SKM-1 treated with dmso at 0.1 percent for 144 hours (cell line): ENCODE measurements around the gene SLC4A5.

ENCODE experiments used
- DNase-seq: peaks from one replicate; lab custom pipeline; 2025; ENCODE audit not compliant: unreplicated experiment; lab: John Stamatoyannopoulos, UW

Gene SLC4A5

DNA sequence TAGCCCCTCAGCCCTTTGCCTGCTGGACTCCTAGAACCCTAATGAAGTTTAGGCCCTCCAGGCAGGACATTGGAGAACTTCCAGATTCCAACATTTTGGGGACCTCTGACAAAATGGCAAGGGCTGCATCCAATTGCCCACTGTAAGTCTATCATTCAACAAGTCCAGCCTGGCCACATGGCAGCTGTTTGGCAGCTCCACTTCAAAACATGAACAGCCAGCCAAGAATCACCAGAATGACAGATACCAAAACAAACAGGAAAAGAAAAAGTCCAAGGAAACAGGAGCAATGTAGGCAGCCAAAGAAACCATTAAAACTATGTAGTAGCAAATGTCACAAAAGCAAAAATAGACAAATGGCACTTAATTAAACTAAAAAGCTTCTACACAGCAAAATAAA is 25.5 kb downstream of the SLC4A5 start:
- DNase-seq: no peak

DNA sequence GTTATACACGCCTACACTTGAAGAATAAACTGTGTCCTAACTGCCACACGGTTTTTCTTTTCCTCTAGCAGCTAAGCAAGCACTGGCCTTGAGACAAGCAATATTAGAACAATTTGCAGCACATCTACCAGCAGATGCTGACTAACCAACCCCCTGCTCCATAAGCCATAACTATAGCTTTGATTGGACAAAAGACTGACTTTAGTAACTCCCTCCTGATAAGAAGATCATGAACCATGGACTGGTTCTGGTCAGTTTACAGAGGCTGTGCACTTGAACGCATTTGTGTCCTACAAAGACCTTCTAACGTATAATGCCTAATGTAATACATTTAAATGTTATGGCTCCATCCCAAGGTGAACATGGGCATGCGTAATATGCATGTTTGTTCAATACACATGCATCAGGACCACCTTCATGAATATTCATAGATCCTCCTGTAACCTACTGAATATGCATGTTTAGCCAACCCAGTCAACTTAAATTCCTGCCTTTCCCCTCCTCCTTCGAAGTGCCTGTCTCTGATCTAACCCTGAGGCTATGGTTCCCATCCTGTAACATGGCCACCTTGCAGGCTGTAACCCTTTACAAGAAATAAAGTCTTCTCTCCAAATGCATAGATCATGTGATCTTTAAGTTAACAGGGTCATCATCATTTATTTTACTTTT is 26.5 kb downstream of the SLC4A5 start:
- DNase-seq: no peak

DNA sequence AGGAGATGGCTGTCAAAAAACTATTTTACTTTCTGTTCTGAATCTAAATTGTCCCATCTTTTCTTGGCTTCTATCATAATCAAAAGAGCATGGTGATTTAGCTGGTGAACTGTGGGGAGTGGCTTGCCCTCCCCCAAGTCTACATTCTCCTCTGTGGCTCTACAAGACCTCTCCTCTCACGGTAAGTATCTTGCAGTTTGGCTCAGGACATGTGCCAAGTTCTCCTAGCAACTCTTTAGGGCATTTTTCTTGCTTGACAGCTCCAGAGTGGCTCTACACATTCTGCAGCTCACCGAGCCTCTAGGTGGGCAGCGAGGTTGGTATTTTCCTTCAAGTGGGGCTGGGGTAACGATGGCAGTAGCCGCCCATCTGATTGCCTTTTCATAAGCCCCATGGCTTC is 29.1 kb downstream of the SLC4A5 start:
- no peak for DNase-seq

DNA sequence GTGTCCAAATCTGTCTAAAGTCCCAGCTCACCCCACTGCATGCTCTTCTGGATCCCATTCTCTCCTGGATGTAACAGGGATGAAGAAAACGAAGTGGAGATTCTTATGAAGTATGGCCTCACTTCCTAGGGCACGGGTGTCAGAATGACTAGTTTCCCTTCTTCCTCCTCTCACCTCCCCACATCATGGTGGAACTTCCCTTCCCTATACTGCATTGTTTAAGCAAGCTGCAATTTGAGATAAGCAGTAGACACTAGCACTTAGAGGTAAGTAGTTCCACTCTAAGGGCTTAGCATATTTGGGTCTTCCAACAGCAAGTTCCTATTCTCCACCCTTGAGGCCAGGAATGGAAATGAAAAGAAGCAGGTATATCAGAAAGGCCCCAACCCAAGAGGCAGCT is 29.7 kb downstream of the SLC4A5 start:
- no peak for DNase-seq

DNA sequence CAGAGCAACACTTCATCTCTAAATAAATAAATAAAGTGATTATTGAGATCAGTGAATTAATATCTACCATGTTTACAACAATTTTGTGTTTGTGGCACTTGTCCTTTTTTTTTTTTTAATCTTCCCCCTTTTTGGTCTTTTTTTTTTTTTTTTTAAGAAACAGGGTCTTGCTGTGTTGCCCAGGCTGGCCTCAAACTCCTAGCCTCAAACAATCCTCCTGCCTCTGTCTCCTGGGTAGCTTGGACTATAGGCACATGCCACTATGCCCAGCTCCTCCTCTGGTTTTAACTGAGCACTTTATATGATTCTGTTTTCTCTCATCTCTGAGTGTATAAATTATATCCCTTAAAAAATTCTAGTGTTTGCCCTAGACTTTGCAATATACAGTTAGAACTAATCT is 30.3 kb downstream of the SLC4A5 start:
- no peak for DNase-seq

DNA sequence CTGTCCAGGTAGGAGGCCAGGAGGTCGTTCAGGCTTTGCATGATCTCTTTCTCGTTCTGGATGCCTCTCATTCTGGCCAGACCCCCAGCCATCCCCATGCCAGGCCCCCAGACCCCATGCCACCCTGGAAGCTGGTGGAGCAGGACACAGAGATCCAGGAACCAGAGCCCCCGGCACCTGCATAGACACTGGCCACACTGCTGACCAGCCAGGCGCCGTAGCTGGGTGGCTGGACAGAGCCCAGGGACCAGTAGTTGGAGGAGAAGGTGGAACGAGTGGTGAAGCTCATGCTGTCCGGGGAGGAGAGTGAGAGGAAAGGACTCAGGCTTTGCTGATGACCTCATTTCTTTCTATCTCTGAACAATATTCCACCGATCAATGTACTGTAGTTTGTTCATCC is 35.5 kb downstream of the SLC4A5 start:
- DNase-seq: no peak

DNA sequence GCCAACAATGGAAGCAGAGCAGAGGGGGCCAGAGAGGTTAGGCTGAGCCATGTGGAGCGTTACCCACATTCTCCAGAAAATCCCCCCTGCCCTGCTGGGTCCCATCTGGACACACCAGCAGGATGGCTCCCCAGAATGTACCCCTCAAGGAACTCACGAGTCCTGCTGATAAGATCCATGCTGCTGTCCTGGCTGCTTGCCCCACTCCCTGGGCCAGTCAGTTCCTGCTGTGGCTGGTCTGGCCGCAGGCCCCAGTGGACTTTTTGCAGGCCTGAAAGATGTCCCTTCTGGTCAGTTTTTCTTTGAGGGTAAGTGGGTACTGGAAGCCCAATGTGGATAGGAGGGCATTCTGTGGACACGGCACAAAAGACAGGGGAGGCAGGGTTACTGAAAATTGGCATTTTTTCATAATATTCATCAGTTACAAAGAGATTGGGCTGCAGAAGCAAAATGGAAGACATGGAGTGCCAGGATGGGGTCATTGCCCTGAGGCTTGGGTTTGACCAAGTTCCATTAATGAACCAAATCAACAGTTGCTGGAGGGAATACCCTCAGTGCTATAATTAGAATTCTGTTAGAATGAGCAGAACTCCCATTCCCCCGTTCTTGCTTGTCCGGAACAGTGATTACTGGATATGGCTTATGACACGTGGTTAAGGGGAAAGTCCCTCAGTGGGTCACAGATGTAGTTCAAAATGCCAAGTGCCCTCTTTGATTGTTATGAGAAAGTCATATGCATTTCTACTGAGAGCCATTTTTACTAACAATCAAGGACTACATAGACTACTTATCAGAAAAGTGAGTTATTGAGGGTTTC is 38.7 kb downstream of the SLC4A5 start:
- DNase-seq: no peak

DNA sequence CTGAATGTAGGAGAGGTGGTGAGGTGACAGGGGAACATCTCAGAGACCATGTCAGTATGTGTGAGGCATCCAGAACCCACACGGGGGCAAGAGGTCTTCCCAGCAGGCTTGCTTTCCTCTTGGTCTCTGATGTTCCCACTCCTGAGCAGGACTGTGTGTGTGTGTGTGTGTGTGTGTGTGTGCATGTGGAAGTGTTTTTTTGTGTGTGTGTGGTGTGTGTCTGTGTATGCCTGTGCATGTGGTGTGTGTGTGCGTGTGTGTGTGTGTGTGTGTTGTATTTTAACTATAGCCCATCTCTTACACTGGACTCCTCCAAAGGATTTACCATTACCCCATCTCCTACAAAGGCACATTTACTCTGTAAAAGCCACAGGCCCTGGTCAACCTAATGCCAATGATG is 40.4 kb downstream of the SLC4A5 start:
- no peak for DNase-seq

DNA sequence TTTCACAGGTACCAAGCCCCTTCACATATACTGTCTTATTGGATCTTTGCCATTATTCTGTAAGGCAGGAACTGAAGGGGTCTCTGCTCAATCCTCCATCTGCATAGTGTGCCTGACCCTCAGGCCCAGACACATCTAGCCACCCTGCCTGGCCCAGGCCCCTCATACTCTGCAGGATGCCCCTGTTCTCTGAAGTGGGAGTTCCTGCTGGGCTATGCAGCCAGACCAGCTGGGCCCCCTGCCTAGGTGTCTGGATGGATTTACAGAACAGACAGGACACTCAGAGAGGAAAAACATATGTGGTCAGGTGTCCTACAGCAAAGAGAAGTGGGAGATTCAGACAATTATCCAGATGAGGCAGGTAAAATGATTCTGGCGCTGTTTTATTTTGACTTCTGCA is 42.0 kb downstream of the SLC4A5 start:
- DNase-seq: no peak

DNA sequence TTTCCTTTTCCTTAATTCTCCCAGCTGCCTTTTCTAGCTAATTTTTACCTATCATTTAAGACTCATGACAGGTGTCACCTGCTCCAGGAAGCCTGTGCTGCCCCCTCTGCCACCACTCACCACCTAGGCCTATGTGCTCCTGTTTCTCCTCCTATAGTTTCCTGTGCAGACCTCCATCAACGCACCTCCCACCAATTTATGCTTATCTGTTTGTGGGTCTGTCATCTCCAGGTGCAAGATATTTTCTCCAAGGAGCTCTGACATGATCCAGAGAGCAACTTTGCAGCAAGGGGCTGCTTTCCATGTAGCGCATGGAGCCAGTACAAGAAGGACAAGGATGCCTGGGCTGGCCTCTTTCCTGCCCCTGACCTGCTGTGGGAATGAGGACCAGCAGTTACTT is 42.7 kb downstream of the SLC4A5 start:
- no peak for DNase-seq

DNA sequence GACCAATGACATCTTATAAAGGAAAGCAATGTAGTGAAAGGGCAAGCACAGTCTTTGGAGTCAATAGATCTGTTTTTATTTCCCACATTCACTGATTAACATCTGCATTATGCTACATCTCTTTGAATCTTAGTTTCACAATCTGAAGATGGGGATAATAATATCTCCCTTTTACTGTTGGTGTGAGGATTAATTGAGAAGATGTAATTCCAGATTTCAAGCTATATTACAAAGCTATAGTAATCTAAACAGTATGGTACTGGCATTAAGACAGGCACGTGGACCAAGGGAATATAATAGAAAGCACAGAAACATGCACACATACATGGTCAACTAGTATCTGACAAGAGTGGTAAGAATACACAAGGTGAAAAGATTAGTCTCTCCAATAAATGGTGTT is 45.3 kb downstream of the SLC4A5 start:
- DNase-seq: no peak

DNA sequence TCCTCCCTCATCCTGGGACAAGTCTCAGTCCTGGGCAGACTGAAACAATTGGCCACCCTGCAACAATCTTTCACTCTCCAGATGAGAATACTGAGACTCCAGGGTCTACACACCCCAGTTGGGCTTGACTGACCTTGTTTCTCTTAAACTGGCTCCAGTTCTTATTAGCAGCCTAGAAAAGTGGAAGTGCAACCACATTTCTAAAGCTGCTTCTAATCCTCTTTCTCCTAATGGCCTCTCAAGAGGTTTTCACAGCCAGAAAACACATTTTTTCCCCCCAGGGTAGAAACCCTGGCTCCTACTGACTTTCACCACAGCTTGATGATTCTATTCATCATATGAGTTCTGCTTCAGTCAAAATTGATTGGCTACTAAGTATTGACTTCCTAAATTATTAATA is 45.8 kb downstream of the SLC4A5 start:
- DNase-seq: no peak

DNA sequence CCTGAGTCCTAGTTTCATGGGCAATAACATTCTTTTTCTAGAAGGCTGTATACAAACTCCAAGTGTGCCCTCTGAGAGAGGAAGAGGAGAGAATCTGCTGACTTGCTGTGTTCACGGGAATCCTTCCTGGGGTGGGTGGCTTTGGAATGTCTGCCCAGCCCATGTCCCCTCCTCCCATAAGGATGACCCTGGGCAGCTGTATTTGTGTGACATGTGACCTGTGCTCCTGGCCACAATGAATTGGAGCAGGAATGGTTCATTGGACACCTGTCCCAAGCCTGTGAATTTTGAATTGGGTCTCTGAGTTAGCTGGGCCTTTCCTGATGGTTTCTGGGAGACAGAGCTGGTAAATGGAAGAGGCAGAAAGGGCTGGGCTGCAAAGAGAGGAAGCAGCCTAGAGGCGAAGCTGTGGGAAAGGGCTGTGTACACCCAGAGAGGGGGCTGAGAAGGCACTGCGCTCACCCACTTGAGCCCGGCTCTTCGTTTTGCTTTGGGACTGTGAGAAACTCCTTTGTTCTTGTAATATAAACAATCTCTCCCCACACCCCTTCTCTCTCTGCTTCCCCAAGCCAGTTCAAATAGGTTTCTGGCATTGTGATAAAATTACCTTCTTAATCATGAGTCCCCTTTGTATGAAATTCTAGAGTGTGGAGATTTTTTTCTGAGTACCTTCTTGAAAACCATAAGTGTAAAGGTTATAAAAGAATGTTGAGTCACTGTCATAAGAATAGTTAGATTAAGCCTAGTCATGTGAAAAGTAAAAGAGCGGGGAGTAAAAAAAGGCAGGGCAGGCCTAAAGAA is 49.8 kb downstream of the SLC4A5 start:
- no peak for DNase-seq

DNA sequence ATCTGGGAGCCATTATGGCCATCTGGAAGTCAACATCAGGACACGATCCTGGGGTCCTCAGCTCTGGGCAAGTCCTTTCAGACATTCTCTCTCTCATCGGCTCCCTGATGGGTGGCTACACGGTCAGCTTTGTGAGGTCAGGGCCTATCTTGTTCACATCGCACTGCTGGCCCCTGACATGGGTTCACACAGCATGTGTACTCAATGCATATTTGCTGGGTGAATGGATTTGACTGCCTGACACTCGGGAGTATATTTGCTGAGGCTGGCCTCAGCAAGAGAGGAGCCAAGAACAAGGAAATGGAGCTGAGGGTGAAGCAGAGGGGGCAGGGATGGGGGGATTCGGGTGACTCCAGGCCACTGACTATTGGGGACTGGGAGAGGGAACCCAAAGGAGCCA is 50.5 kb downstream of the SLC4A5 start:
- DNase-seq: no peak

DNA sequence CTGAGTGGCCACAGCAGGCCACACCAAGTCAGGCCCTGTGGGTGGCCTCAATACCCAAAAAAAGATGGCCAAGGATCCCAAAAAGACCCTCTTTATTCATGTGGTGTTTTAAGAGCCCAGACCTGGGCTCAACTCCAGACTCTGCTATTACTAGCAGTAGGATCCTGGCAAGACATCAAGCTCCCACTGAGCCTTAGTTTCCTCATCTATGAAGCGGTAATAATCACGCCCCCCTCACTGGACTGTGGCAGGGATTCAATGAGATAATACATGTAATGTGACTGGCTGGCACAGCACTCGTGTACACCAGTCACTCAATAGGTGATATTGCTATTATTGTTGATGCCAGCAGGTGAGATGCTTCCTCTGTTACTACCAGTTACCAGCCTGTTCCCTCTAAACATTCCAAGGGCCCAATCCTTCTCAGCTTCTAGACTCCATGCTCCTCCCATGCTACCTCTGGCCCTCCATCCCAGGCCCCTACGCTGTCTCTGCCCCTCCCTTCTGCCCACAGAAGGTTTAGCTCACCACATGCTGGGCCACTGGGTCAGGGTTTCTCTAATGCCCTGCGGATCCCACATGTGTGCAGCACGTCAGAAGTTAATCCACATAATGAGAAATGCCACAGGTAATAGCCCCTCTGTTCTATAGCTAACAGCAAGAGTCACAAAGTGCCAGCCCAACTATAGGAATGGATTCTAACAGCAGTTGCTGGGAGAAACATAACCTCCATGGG is 51.2 kb downstream of the SLC4A5 start:
- no peak for DNase-seq

DNA sequence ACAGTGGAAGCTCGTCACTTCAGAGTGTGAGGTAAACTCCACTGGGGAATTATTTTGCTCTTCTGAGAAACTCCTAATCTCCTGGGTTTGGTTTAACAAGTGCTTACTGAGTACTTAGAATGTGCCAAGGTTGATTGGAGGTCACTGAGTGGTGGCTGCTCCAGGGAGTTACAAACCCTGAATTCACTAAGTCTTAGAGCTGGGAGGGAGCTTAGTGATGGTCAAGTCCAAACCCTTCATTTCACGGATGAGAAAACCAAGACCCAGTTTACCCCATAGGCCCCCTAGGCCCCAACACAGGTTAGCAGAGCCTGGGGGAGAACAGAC is 52.0 kb downstream of the SLC4A5 start:
- no peak for DNase-seq

DNA sequence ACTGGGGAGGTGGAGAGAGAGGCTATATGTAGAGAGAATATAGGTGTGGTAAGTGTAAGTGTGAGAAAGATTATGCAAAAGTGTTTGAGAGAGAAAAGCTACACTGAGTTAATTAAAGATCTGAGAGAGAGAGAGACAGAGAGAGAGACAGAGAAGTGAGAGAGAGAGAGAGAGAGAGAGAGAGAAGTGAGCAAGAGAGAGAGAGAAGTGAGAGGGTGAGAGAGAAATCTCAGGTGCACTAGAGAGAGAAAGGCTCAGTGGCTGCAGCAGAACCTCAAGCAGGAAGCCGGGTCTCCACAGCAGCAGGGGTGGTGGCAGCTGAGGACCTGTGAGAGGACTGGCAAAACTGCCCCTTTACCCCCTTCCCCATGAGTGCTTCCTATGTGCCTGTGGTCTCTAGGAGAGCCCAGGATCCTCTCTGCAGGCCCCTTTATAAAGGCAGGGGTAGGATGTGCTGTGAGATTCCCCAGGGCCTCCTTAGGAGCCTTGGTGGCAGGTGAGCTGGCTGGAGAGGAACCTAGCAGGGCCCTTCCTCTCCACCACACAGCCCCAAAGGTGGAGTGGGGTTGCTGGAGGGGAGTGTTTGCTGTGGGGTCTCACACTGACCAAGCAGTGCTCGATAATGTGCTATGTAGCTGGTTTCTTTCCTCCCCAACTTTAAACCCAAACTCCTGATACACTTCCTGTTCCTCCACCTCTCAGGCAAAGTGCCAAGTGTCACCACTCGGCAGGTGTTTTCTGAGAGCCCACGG is 52.6 kb downstream of the SLC4A5 start:
- DNase-seq: no peak

DNA sequence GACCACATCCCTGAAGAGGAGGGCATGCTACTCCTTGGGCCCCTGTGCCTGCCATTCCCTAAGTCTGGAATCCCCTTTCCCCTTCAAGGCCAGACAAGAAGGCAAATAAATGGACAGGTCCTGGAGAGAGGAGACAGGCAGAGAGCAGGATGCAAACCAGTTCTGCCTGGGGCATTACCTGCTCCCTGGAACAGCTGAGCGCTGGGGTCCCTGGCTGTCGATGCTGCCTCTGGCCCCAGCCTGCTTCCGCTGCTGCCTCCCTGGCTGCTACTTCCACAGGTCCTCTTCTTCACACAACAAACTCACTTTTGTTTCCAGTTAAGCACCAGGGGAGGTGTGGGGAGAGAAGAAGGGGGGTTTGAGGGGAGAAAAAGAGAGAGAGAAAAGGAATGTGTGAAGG is 53.1 kb downstream of the SLC4A5 start:
- no peak for DNase-seq

DNA sequence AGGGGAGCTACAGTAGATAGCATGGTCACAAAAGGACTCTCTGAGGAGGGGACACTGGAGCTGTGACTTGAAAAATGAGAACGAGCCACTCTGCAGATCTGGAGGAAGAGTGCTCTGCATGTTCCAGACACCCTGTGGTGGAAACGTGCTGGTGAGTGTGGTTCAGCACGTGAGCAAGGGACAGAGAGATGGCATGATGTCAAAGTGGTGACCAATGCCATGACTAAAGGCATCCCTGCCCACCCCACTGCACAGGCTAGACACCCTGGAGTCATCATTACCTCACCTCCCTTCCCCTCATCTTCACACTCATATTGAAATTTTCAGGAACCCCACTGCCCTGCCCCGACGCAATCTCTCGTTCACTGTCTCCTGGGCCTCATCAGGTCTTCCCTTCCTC is 56.5 kb downstream of the SLC4A5 start:
- DNase-seq: no peak

DNA sequence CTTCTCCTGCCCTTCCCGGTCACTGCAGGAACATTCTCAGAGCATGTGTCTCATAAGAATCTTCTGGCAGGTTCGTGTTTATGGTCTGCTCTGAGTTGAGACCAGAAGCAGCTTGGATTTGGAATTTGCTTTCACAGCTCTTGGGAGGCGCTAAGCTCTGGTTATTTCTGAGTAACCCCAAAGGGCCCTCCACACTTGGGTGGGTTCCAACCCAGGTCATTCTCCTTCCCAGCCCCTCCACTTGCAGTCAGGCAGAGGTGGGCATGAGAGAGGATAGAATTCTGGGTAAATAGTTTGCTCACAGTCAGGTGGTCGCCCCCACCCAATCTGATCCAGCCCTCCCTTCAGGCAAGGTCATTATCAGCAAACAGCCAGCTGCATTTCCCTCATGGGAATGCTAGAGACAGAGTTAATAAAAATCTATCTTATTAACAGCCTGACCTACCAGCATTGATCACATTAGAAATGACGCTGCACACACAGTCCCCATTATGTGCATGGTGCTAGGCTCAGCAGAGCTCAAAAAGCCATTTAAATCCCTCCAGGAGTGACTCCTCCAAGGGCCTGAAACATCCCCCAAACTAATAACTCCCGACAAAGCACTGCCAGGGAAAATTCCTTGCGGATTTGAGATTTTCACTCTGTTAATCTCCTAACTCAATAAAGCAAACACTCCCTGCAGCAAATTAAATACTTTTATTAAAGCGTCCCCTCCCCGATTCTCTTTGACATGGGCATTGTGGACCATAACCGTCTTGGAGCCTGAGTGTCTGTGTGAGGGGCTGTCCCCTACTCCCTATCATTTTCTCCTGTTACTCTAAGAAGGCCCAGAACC is 61.9 kb downstream of the SLC4A5 start:
- no peak for DNase-seq
